Esophagus squamous epithelium (tissue), 4 donors: ENCODE results near the gene RALB.

ENCODE experiments used
- POLR2A ChIP-seq, 4 donors: fragments of 450-650 bp; IDR thresholded peaks; one replicate each; pipeline ENCODE4 v1.6.1; 2017; ENCODE audit warnings: antibody characterized with exemption in 4 of 4, mild to moderate bottlenecking in 4 of 4, moderate library complexity in 3 of 4
- TF ChIP-seq, protein P1 (sequence below), 6 experiments: fragments of 450-650 bp in 4 of 6; fragments of 200-600 bp in 2 of 6; sonication (generic) in 2 of 6; IDR thresholded peaks; one replicate each; pipeline ENCODE4 v1.5.1; 2016 to 2019; ENCODE audit warnings: antibody characterized with exemption in 6 of 6, mild to moderate bottlenecking in 4 of 6, moderate library complexity in 4 of 6

DNA sequence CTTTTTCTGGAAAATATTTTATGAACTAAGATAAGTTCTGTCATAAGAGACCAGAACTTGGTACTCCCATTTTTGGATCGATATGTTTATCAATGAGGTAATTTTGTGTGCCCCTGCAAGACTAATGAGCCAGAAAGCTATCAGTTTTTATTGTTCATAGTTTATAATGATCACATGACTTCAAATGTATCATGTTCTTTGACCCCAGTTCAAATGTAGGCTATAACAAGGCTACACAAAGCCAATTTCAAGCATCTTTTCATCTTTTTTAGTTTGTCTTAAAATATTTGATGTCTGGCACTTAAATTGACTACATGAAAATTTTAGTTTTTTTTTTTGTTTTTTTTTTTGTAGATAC is 35.3 kb downstream of the RALB start:
- TF ChIP-seq, protein P1, sequence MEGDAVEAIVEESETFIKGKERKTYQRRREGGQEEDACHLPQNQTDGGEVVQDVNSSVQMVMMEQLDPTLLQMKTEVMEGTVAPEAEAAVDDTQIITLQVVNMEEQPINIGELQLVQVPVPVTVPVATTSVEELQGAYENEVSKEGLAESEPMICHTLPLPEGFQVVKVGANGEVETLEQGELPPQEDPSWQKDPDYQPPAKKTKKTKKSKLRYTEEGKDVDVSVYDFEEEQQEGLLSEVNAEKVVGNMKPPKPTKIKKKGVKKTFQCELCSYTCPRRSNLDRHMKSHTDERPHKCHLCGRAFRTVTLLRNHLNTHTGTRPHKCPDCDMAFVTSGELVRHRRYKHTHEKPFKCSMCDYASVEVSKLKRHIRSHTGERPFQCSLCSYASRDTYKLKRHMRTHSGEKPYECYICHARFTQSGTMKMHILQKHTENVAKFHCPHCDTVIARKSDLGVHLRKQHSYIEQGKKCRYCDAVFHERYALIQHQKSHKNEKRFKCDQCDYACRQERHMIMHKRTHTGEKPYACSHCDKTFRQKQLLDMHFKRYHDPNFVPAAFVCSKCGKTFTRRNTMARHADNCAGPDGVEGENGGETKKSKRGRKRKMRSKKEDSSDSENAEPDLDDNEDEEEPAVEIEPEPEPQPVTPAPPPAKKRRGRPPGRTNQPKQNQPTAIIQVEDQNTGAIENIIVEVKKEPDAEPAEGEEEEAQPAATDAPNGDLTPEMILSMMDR (IDR thresholded peaks at IDR 0.05) = no peak
- TF ChIP-seq POLR2A (IDR thresholded peaks at IDR 0.05) = no peak
